K562 (cell line): ENCODE results near the gene DDX41. TPM values are rescaled to one million over a fixed set of nuclear protein-coding genes. Genes with fewer than 3 reads are reported as not detected.

Experiments
- CSDE1 ChIP-seq, 2 experiments: fragments of 450-650 bp; IDR thresholded peaks; 2 replicates each; pipeline ENCODE4 v1.6.1; 2016; ENCODE audit warnings: mild to moderate bottlenecking in 1 of 2
- GABPB1 ChIP-seq: sonication (generic); formaldehyde crosslinking; IDR thresholded peaks from 2 replicates; pipeline ENCODE4 v1.8.0; 2022; ENCODE audit warnings: mild to moderate bottlenecking, missing genetic modification reagents
- HOMEZ ChIP-seq: fragments of 250-450 bp; sonication (Bioruptor Pico); IDR thresholded peaks from 2 replicates; pipeline ENCODE4 v1.4.0; 2020; ENCODE audit warnings: mild to moderate bottlenecking, moderate library complexity
- ILK ChIP-seq: fragments of 450-650 bp; IDR thresholded peaks from 2 replicates; pipeline ENCODE4 v1.6.1; 2016; ENCODE audit warnings: missing genetic modification characterization, low read depth, mild to moderate bottlenecking, missing compliant biosample characterization, moderate library complexity, borderline replicate concordance
- KDM1A ChIP-seq, 2 experiments: fragments of 450-650 bp; IDR thresholded peaks; 2 replicates each; pipeline ENCODE4 v1.6.1; 2016; ENCODE audit warnings: mild to moderate bottlenecking in 2 of 2
- LEF1 ChIP-seq: fragments of 450-650 bp; IDR thresholded peaks from 2 replicates; pipeline ENCODE4 v1.6.1; 2016; ENCODE audit warnings: mild to moderate bottlenecking
- MTA3 ChIP-seq: fragments of 450-650 bp; formaldehyde crosslinking; IDR thresholded peaks from 2 replicates; pipeline ENCODE4 v1.6.1; 2017; ENCODE audit warnings: mild to moderate bottlenecking, borderline replicate concordance
- NCOA4 ChIP-seq: fragments of 450-650 bp; IDR thresholded peaks from 2 replicates; pipeline ENCODE4 v1.6.1; 2018; ENCODE audit warnings: mild to moderate bottlenecking; ENCODE audit not compliant: partially characterized antibody
- NCOA6 ChIP-seq: fragments of 450-650 bp; IDR thresholded peaks from 2 replicates; pipeline ENCODE4 v1.6.1; 2017; ENCODE audit warnings: mild to moderate bottlenecking
- NR3C1 ChIP-seq: sonication (generic); formaldehyde crosslinking; IDR thresholded peaks from 2 replicates; pipeline ENCODE4 v1.8.1; 2022; ENCODE audit warnings: missing genetic modification reagents
- POLR2G ChIP-seq: fragments of 200-400 bp; formaldehyde crosslinking; IDR thresholded peaks from 2 replicates; pipeline ENCODE4 v1.6.1; 2017; ENCODE audit warnings: low read depth, mild to moderate bottlenecking, antibody characterized with exemption, low read length, moderate library complexity
- PTBP1 ChIP-seq: fragments of 200-400 bp; formaldehyde crosslinking; IDR thresholded peaks from 2 replicates; pipeline ENCODE4 v1.6.1; 2017; ENCODE audit warnings: low read depth, low read length
- RBM22 ChIP-seq: fragments of 200-400 bp; formaldehyde crosslinking; IDR thresholded peaks from 2 replicates; pipeline ENCODE4 v1.6.1; 2018; ENCODE audit warnings: low read length, low read depth; ENCODE audit not compliant: poor library complexity, severe bottlenecking
- RBM25 ChIP-seq: fragments of 200-400 bp; formaldehyde crosslinking; IDR thresholded peaks from 2 replicates; pipeline ENCODE4 v1.6.1; 2018; ENCODE audit warnings: low read length, low read depth, moderate library complexity; ENCODE audit not compliant: severe bottlenecking
- SNIP1 ChIP-seq: fragments of 450-650 bp; IDR thresholded peaks from 2 replicates; pipeline ENCODE4 v1.7.1; 2017; ENCODE audit warnings: low read depth, mild to moderate bottlenecking
- TCFL5 ChIP-seq: fragments of 250-450 bp; sonication (Bioruptor Pico); conservative IDR thresholded peaks from 2 replicates; pipeline ENCODE4 v1.6.1; 2021; ENCODE audit warnings: mild to moderate bottlenecking, moderate library complexity, matching md5 sums
- TRIM28 ChIP-seq: fragments of 450-650 bp; IDR thresholded peaks from 2 replicates; pipeline ENCODE4 v1.6.1; 2017
- U2AF1 ChIP-seq: fragments of 200-400 bp; formaldehyde crosslinking; optimal IDR thresholded peaks from 2 replicates; pipeline ENCODE3; 2017; ENCODE audit warnings: mild to moderate bottlenecking, low read depth, low read length, moderate library complexity
- polyA plus RNA-seq, 8 experiments: library from polyadenylated mRNA; depleted of rRNA in 4 of 8; stranded (reverse) in 5 of 8; unstranded in 3 of 8; fragments of >200 nt; fragmentation: Nextera tagmentation in 2 of 8; fragmentation: Illumina TruSeq in 1 of 8; extraction: Ambion mirVana in 2 of 8; extraction: Trizol in 1 of 8; gene quantifications; 2 replicates each; pipeline versions ENCODE4 v1.2.1 to v1.2.3, GENCODE V29; 2011 to 2014; ENCODE audit warnings: inconsistent platforms in 1 of 8, missing spikeins in 1 of 8
- total RNA-seq, 7 experiments: library from RNA; depleted of rRNA in 6 of 7; stranded (reverse); fragments of >200 nt in 6 of 7; fragmentation: Illumina TruSeq in 2 of 7; extraction: Trizol in 2 of 7; gene quantifications; 2 replicates each; pipeline versions ENCODE4 v1.2.1 to v1.2.3, GENCODE V29; 2011 to 2021; ENCODE audit warnings: low replicate concordance in 1 of 7
- TF ChIP-seq, protein P1 (sequence below): fragments of 450-650 bp; IDR thresholded peaks from 2 replicates; pipeline ENCODE4 v1.6.1; 2016; ENCODE audit warnings: antibody characterized with exemption
- TF ChIP-seq, protein P2 (sequence below), 2 experiments: fragments of 450-650 bp in 1 of 2; IDR thresholded peaks; 2 replicates each; pipeline ENCODE4 v1.6.1; 2011 to 2017; ENCODE audit warnings: low read depth in 2 of 2, antibody characterized with exemption in 1 of 2, borderline replicate concordance in 1 of 2, low read length in 1 of 2, mild to moderate bottlenecking in 1 of 2, mixed read lengths in 1 of 2; ENCODE audit not compliant: control insufficient read depth in 1 of 2

DDX41 gene
- total and polyA plus RNA-seq, 9 of the 15 experiments (the other 6 are each of a cell fraction or from before 2014, with no cell fraction given): 38.2 to 284 (median 116) TPM

GRCh38 chr5:177468685-177469628 is 47.8 kb downstream of the DDX41 start (continued):
- TF ChIP-seq HOMEZ: no peak
- TF ChIP-seq TCFL5: no peak
- TF ChIP-seq TRIM28: no peak
- peak in 1 of 2 experiments; percentile 68; a peak in 1 of 4 replicates for TF ChIP-seq CSDE1 (IDR thresholded peaks at IDR 0.05)
- 0 out of 2 replicates have a peak, but pooled peaks have one; percentile 37 for TF ChIP-seq NR3C1
- TF ChIP-seq RBM22: peak; percentile 51
- no peak for TF ChIP-seq SNIP1
- TF ChIP-seq, protein P1, sequence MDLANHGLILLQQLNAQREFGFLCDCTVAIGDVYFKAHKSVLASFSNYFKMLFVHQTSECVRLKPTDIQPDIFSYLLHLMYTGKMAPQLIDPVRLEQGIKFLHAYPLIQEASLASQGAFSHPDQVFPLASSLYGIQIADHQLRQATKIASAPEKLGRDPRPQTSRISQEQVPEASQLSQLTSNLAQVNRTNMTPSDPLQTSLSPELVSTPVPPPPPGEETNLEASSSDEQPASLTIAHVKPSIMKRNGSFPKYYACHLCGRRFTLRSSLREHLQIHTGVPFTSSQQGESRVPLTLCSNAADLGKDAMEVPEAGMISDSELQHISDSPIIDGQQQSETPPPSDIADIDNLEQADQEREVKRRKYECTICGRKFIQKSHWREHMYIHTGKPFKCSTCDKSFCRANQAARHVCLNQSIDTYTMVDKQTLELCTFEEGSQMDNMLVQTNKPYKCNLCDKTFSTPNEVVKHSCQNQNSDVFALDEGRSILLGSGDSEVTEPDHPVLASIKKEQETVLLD: no peak
- no peak for TF ChIP-seq ILK
- no peak for TF ChIP-seq NCOA4
- TF ChIP-seq MTA3: no peak
- TF ChIP-seq, protein P2, sequence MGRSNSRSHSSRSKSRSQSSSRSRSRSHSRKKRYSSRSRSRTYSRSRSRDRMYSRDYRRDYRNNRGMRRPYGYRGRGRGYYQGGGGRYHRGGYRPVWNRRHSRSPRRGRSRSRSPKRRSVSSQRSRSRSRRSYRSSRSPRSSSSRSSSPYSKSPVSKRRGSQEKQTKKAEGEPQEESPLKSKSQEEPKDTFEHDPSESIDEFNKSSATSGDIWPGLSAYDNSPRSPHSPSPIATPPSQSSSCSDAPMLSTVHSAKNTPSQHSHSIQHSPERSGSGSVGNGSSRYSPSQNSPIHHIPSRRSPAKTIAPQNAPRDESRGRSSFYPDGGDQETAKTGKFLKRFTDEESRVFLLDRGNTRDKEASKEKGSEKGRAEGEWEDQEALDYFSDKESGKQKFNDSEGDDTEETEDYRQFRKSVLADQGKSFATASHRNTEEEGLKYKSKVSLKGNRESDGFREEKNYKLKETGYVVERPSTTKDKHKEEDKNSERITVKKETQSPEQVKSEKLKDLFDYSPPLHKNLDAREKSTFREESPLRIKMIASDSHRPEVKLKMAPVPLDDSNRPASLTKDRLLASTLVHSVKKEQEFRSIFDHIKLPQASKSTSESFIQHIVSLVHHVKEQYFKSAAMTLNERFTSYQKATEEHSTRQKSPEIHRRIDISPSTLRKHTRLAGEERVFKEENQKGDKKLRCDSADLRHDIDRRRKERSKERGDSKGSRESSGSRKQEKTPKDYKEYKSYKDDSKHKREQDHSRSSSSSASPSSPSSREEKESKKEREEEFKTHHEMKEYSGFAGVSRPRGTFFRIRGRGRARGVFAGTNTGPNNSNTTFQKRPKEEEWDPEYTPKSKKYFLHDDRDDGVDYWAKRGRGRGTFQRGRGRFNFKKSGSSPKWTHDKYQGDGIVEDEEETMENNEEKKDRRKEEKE (IDR thresholded peaks at IDR 0.05; ENCODE audit: borderline replicate concordance in 1 of 2, control insufficient read depth in 1 of 2, low read depth in 2 of 2, low read length in 1 of 2): no peak
- peak; percentile 78 to 84 for TF ChIP-seq KDM1A (IDR thresholded peaks at IDR 0.05)
- TF ChIP-seq LEF1: no peak
- 0 out of 2 replicates have a peak, but pooled peaks have one; percentile 25 for TF ChIP-seq GABPB1 (CRISPR knock-in tag)
- TF ChIP-seq PTBP1: 0 out of 2 replicates have a peak, but pooled peaks have one; percentile 16
- no peak for TF ChIP-seq NCOA6
- peak; percentile 50 for TF ChIP-seq POLR2G
- no peak for TF ChIP-seq U2AF1
- no peak for TF ChIP-seq RBM25
